SK-N-MC (cell line): ENCODE data around the gene ZBTB8B.

Experiments used
- EZH2 ChIP-seq: fragments of 200-600 bp; sonication (generic); IDR thresholded peaks from one replicate; pipeline ENCODE4 v1.6.1; 2017; ENCODE audit warnings: antibody characterized with exemption
- POLR2AphosphoS5 ChIP-seq: IDR thresholded peaks from 2 replicates; pipeline ENCODE4 v1.6.1; 2012; ENCODE audit warnings: mild to moderate bottlenecking, low read depth, low read length, borderline replicate concordance

DNA sequence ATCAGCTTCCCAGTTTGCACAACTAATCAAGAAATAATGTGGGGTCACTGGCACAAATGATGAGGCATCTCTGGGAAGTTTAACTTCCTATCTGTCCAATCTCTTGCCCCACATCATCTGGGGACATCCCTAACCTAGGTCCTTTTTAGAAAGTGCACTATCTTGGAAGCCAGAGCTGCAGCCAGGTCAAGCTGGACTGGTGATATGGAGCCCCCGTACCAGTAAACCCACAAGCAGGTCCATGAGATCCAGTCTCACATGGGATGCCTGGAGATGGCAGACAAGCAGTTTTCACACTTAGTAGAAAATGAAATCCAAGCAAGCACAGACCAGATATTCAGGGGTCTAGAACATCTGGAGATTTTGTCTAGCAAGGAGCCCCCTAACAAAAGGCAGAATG, 43.1 kb upstream of the ZBTB8B start:
- TF ChIP-seq EZH2 (no peak), POLR2AphosphoS5 (no peak)
